AG20443 (cell line): ENCODE results near the gene PPP2R5A.
"Not testable (repeated sequence)": the region's sequence is repeated elsewhere in the genome, so short reads cannot be mapped to it uniquely, and the experiment has no call there.

ENCODE experiments used
- DNase-seq: peaks from one replicate; pipeline ENCODE4 v3.0.0; 2012; ENCODE audit warnings: low spot score, mixed read lengths

The PPP2R5A gene

GRCh38 chr1:212359794-212360479 lies 74.7 kb downstream of the PPP2R5A start:
- DNase-seq: no peak

GRCh38 chr1:212364985-212365384 lies 79.8 kb downstream of the PPP2R5A start:
- DNase-seq: no peak

- DNase-seq: peak; percentile 75
These were observed 81.7 kb downstream of the PPP2R5A start for GRCh38 chr1:212366901-212367300.

- DNase-seq: no peak
These were observed 82.4 kb downstream of the PPP2R5A start for GRCh38 chr1:212367474-212368072.

GRCh38 chr1:212368073-212368484 lies 82.9 kb downstream of the PPP2R5A start:
- peak; percentile 79 for DNase-seq

GRCh38 chr1:212375986-212376385 lies 90.8 kb downstream of the PPP2R5A start:
- DNase-seq: no peak

GRCh38 chr1:212377644-212378043 lies 92.4 kb downstream of the PPP2R5A start:
- no peak for DNase-seq

GRCh38 chr1:212379366-212379765 lies 94.2 kb downstream of the PPP2R5A start:
- DNase-seq: no peak

GRCh38 chr1:212381397-212382035 lies 96.3 kb downstream of the PPP2R5A start:
- DNase-seq: no peak

GRCh38 chr1:212386029-212386428 lies 100.8 kb downstream of the PPP2R5A start:
- DNase-seq: no peak

GRCh38 chr1:212388985-212389716 lies 103.9 kb downstream of the PPP2R5A start:
- DNase-seq: no peak

GRCh38 chr1:212395678-212396437 lies 110.6 kb downstream of the PPP2R5A start:
- DNase-seq: not testable (repeated sequence)

- no peak for DNase-seq
These were observed 111.4 kb downstream of the PPP2R5A start for GRCh38 chr1:212396638-212397037.

GRCh38 chr1:212397171-212397570 lies 112.0 kb downstream of the PPP2R5A start:
- no peak for DNase-seq

- no peak for DNase-seq
These were observed 115.8 kb downstream of the PPP2R5A start for GRCh38 chr1:212401042-212401441.

- DNase-seq: no peak
These were observed 116.8 kb downstream of the PPP2R5A start for GRCh38 chr1:212401838-212402582.

- no peak for DNase-seq
These were observed 117.6 kb downstream of the PPP2R5A start for GRCh38 chr1:212402666-212403321.

GRCh38 chr1:212410231-212410820 lies 125.1 kb downstream of the PPP2R5A start:
- DNase-seq: no peak
